HepG2 (cell line): ENCODE results near the gene DNM3. TPM values are rescaled to one million over a fixed set of nuclear protein-coding genes. Genes with fewer than 3 reads are reported as not detected.

Experiments used
- ATAC-seq: fragments of 200-7000 bp; cut with Tn5 transposase; 3 replicates; pipeline ENCODE4 v1.9.1; 2020; ENCODE audit warnings: mild to moderate bottlenecking, moderate library complexity
- BruUV-seq: library from RNA; stranded (reverse); fragments of 400-500 nt; replicated peaks from 2 replicates; lab custom pipeline; 2021; lab: Mats Ljungman, UMichigan
- CTCF ChIA-PET: fragments of 300-600 bp; formaldehyde crosslinking; extraction: SDS; loops from one replicate; lab custom pipeline; 2021; ENCODE audit warnings: low total read pairs, inconsistent platforms, low intra/inter-chr PET ratio; lab: Yijun Ruan, JAX
- POLR2A ChIA-PET: fragments of 350-600 bp; sonication (Branson Sonifier 250); formaldehyde crosslinking; loops from one replicate; lab custom pipeline; 2020; ENCODE audit warnings: antibody characterized with exemption, inconsistent platforms; lab: Yijun Ruan, JAX
- DNase-seq: peaks from one replicate; pipeline ENCODE4 v3.0.0-alpha.2; 2015; ENCODE audit warnings: low spot score
- FAIRE-seq: peaks from 3 replicates; lab custom pipeline; 2011; peaks lifted over from hg19 to GRCh38; lab: Jason Lieb, UNC
- H2AFZ ChIP-seq: one replicate; pipeline ENCODE4 v1.6.1; 2011; ENCODE audit warnings: low read length, inconsistent platforms
- H3K27ac ChIP-seq: fragments of 300-600 bp; 3 replicates; pipeline ENCODE4 v1.8.0; 2011; ENCODE audit warnings: mixed run types, mild to moderate bottlenecking, mixed read lengths, low read length, inconsistent platforms; ENCODE audit not compliant: insufficient read depth; ENCODE audit errors: extremely low read length
- H3K27me3 ChIP-seq, 2 experiments: fragments of 200-600 bp in 1 of 2; 2 replicates in 1 of 2; 3 replicates in 1 of 2; pipeline versions ENCODE4 v1.6.0 to v1.8.0; 2011; ENCODE audit warnings: low read length in 2 of 2, mild to moderate bottlenecking in 2 of 2, moderate library complexity in 2 of 2, inconsistent platforms in 1 of 2; ENCODE audit not compliant: insufficient read depth in 2 of 2, control insufficient read depth in 1 of 2
- H3K36me3 ChIP-seq, 2 experiments: fragments of 200-600 bp in 1 of 2; replicated peaks in 1 of 2; 2 replicates in 1 of 2; 3 replicates in 1 of 2; pipeline versions ENCODE4 v1.5.1 to v1.8.0; 2011; ENCODE audit warnings: low read length in 2 of 2, inconsistent platforms in 1 of 2; ENCODE audit not compliant: insufficient read depth in 2 of 2, control insufficient read depth in 1 of 2
- H3K4me1 ChIP-seq: 2 replicates; pipeline ENCODE4 v1.5.1; 2012; ENCODE audit warnings: low read length, inconsistent platforms; ENCODE audit not compliant: insufficient read depth
- H3K4me2 ChIP-seq: 2 replicates; pipeline ENCODE4 v1.6.0; 2011; ENCODE audit warnings: low read depth, low read length, inconsistent platforms
- H3K4me3 ChIP-seq, 3 experiments: fragments of 200-600 bp in 1 of 3; sonication (generic), shearing (Covaris generic) in 1 of 3; replicated peaks in 1 of 3; 2 replicates each; pipeline ENCODE4 v1.5.1; 2011 to 2016; ENCODE audit warnings: low read length in 3 of 3, inconsistent platforms in 2 of 3, low read depth in 2 of 3, mild to moderate bottlenecking in 2 of 3, control low read depth in 1 of 3, mixed read lengths in 1 of 3; ENCODE audit not compliant: insufficient read depth in 1 of 3
- H3K79me2 ChIP-seq: one replicate; pipeline ENCODE4 v1.6.1; 2011; ENCODE audit warnings: low read length, inconsistent platforms; ENCODE audit not compliant: insufficient read depth
- H3K9ac ChIP-seq: 2 replicates; pipeline ENCODE4 v1.6.0; 2011; ENCODE audit warnings: mild to moderate bottlenecking, low read depth, low read length, inconsistent platforms; ENCODE audit not compliant: insufficient read depth
- H3K9me3 ChIP-seq: 2 replicates; pipeline ENCODE4 v1.5.1; 2012; ENCODE audit warnings: mild to moderate bottlenecking, low read length
- H4K20me1 ChIP-seq: 2 replicates; pipeline ENCODE4 v1.6.0; 2011; ENCODE audit warnings: inconsistent platforms, mild to moderate bottlenecking, low read length, moderate library complexity; ENCODE audit not compliant: insufficient read depth
- CEBPB ChIP-seq: IDR thresholded peaks from 2 replicates; pipeline ENCODE4 v1.6.1; 2011; ENCODE audit warnings: low read depth, low read length, improper control_type of control experiment, borderline replicate concordance
- MXI1 ChIP-seq: IDR thresholded peaks from 3 replicates; pipeline ENCODE4 v1.6.1; 2012; ENCODE audit warnings: low read depth, low read length, inconsistent platforms, borderline replicate concordance
- NFYB ChIP-seq: sonication (generic); formaldehyde crosslinking; IDR thresholded peaks from 2 replicates; pipeline ENCODE4 v1.4.0; 2020; ENCODE audit warnings: missing genetic modification reagents
- REL ChIP-seq: sonication (generic); formaldehyde crosslinking; conservative IDR thresholded peaks from 2 replicates; pipeline ENCODE4 v1.8.0; 2022; ENCODE audit warnings: mild to moderate bottlenecking, missing genetic modification reagents, moderate library complexity
- SMAD1 ChIP-seq: sonication (generic); formaldehyde crosslinking; IDR thresholded peaks from 2 replicates; pipeline ENCODE4 v1.4.0; 2020; ENCODE audit warnings: missing genetic modification reagents, low read depth, mild to moderate bottlenecking, borderline replicate concordance
- SMAD9 ChIP-seq: sonication (generic); formaldehyde crosslinking; IDR thresholded peaks from 2 replicates; pipeline ENCODE4 v1.5.1; 2020; ENCODE audit warnings: mild to moderate bottlenecking, missing genetic modification reagents
- WIZ ChIP-seq: sonication (generic); formaldehyde crosslinking; IDR thresholded peaks from 2 replicates; pipeline ENCODE4 v1.5.1; 2020; ENCODE audit warnings: mild to moderate bottlenecking, missing genetic modification reagents
- YEATS2 ChIP-seq: sonication (generic); formaldehyde crosslinking; IDR thresholded peaks from 2 replicates; pipeline ENCODE4 v1.4.0; 2020; ENCODE audit warnings: missing genetic modification reagents, borderline replicate concordance
- ZNF30 ChIP-seq: sonication (generic); formaldehyde crosslinking; IDR thresholded peaks from 2 replicates; pipeline ENCODE4 v1.5.0; 2020; ENCODE audit warnings: mild to moderate bottlenecking, missing genetic modification reagents
- ZNF530 ChIP-seq: sonication (generic); formaldehyde crosslinking; IDR thresholded peaks from 2 replicates; pipeline ENCODE4 v1.5.0; 2020; ENCODE audit warnings: low read depth, mild to moderate bottlenecking, missing genetic modification reagents
- ZNF660 ChIP-seq: sonication (generic); formaldehyde crosslinking; IDR thresholded peaks from 2 replicates; pipeline ENCODE4 v1.5.1; 2020; ENCODE audit warnings: mild to moderate bottlenecking, low read depth, missing genetic modification reagents, borderline replicate concordance
- WGBS: methylation state at CpG from one replicate; pipeline ENCODE4 v1.1.6; 2017; ENCODE audit warnings: low lambda C conversion rate; 5-methylcytosine and 5-hydroxymethylcytosine counted together
- in situ Hi-C: cut with HindIII; loops from 2 replicates; pipeline ENCODE4 v1.10.0; 2017; ENCODE audit warnings: low pct_unique_long_range_greater_than_20kb; ENCODE audit not compliant: extremely low pct_ligation_motif_present
- intact Hi-C: fragments of 100-400 bp; cut with micrococcal nuclease; formaldehyde crosslinking; loops from one replicate; pipeline ENCODE4 v1.10.0; 2022; ENCODE audit not compliant: unreplicated experiment
- polyA plus RNA-seq, 8 experiments: library from polyadenylated mRNA; depleted of rRNA in 3 of 8; stranded (reverse) in 7 of 8; unstranded in 1 of 8; fragments of >200 nt; fragmentation: Illumina TruSeq in 4 of 8; extraction: Trizol in 4 of 8; gene quantifications; 2 replicates each; pipeline versions ENCODE4 v1.2.1 to v1.2.3, GENCODE V29; 2011 to 2016; ENCODE audit warnings: low read depth in 4 of 8, missing spikeins in 1 of 8, mixed read lengths in 1 of 8; ENCODE audit not compliant: insufficient read depth in 1 of 8
- total RNA-seq, 5 experiments: library from RNA; depleted of rRNA; stranded (reverse); fragments of >200 nt; fragmentation: Illumina TruSeq; extraction: Trizol; gene quantifications; 2 replicates each; pipeline ENCODE4 v1.2.3, GENCODE V29; 2016; ENCODE audit warnings: low read depth in 1 of 5
- TF ChIP-seq, protein P1 (sequence below): sonication (generic); formaldehyde crosslinking; IDR thresholded peaks from 2 replicates; pipeline ENCODE4 v1.5.0; 2020; ENCODE audit warnings: missing genetic modification reagents, mild to moderate bottlenecking, borderline replicate concordance
- TF ChIP-seq, protein P2 (sequence below): sonication (generic); formaldehyde crosslinking; conservative IDR thresholded peaks from 2 replicates; pipeline ENCODE4 v1.4.0; 2020; ENCODE audit warnings: missing genetic modification reagents
- TF ChIP-seq, protein P3 (sequence below): sonication (generic); formaldehyde crosslinking; IDR thresholded peaks from 2 replicates; pipeline ENCODE4 v1.5.1; 2020; ENCODE audit warnings: mild to moderate bottlenecking, missing genetic modification reagents, borderline replicate concordance

DNM3 gene
- total and polyA plus RNA-seq, 2 of the 13 experiments (the other 11 are each of a cell fraction or from before 2014, with no cell fraction given): 0.05 TPM; not detected in 1

DNA sequence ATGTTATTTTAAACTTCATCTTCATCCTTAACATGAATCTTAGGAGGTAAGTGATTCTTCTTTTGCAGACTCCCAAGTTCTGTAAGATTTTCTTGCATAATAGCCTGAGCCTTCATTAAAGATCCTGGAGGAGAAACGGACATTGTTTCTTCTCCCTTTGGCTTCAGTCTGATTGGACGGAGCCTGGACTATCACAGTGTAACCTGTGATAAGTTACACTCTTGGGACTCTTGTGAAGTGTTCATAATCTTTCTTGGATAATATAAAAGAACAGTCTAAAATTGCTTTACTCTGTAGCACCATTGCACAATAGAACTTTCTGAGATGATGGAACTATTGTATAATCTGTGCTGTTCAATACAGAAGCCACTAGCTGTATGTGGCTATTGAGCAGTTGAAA lies 244.8 kb downstream of the DNM3 start:
- H3K27me3 ChIP-seq: no peaks in the 10 kb centered on the region
- no peaks in the 10 kb centered on the region for H3K4me1 ChIP-seq
- no peak overlapping the region for H3K4me3 ChIP-seq
- POLR2A ChIA-PET: no interaction called here
- no peaks in the 10 kb centered on the region for H3K36me3 ChIP-seq
- no peak overlapping the region for H3K9ac ChIP-seq
- in situ Hi-C loops: no loop called here
- WGBS: 0% methylated on average over 2 of the region's 2 CpGs
- no peak overlapping the region for H3K4me2 ChIP-seq
- ATAC-seq (no peak), DNase-seq (no peak), FAIRE-seq (no peak)
- H4K20me1 ChIP-seq: no peaks in the 10 kb centered on the region
- no TSS peak for BruUV-seq
- TF ChIP-seq WIZ: no peak
- TF ChIP-seq, protein P1, sequence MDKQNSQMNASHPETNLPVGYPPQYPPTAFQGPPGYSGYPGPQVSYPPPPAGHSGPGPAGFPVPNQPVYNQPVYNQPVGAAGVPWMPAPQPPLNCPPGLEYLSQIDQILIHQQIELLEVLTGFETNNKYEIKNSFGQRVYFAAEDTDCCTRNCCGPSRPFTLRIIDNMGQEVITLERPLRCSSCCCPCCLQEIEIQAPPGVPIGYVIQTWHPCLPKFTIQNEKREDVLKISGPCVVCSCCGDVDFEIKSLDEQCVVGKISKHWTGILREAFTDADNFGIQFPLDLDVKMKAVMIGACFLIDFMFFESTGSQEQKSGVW (CRISPR knock-in tag): no peak
- no peak for TF ChIP-seq MXI1
- TF ChIP-seq CEBPB: no peak
- TF ChIP-seq ZNF30: no peak
- TF ChIP-seq SMAD1 (CRISPR knock-in tag): no peak
- TF ChIP-seq REL (CRISPR knock-in tag): no peak
- TF ChIP-seq, protein P2, sequence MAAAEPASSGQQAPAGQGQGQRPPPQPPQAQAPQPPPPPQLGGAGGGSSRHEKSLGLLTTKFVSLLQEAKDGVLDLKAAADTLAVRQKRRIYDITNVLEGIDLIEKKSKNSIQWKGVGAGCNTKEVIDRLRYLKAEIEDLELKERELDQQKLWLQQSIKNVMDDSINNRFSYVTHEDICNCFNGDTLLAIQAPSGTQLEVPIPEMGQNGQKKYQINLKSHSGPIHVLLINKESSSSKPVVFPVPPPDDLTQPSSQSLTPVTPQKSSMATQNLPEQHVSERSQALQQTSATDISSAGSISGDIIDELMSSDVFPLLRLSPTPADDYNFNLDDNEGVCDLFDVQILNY: no peak
- TF ChIP-seq SMAD9 (CRISPR knock-in tag): no peak
- no peak for TF ChIP-seq YEATS2 (CRISPR knock-in tag)
- no peak for TF ChIP-seq ZNF530 (CRISPR knock-in tag)
- no peak for TF ChIP-seq NFYB (CRISPR knock-in tag)
- TF ChIP-seq, protein P3, sequence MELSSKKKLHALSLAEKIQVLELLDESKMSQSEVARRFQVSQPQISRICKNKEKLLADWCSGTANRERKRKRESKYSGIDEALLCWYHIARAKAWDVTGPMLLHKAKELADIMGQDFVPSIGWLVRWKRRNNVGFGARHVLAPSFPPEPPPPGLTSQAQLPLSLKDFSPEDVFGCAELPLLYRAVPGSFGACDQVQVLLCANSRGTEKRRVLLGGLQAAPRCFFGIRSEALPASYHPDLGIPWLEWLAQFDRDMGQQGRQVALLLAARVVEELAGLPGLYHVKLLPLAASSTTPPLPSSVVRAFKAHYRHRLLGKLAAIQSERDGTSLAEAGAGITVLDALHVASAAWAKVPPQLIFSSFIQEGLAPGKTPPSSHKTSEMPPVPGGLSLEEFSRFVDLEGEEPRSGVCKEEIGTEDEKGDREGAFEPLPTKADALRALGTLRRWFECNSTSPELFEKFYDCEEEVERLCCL (CRISPR knock-in tag): no peak
- TF ChIP-seq ZNF660 (CRISPR knock-in tag): no peak
- no peaks in the 10 kb centered on the region for H3K79me2 ChIP-seq
- no peak overlapping the region for H3K27ac ChIP-seq
- H3K9me3 ChIP-seq: no peaks in the 10 kb centered on the region
- no peak overlapping the region for H2AFZ ChIP-seq
- intact Hi-C loops: no loop called here
- CTCF ChIA-PET: no interaction called here
